MCF 10A (cell line): ENCODE results near the gene ASIC1. TPM values are rescaled to one million over a fixed set of nuclear protein-coding genes. Genes with fewer than 3 reads are reported as not detected.
A peak's percentile ranks its signal among the peaks of the same experiment; 100 is the strongest.

ENCODE experiments used
- Bru-seq: library from RNA; stranded (reverse); fragments of 400-500 nt; gene quantifications from one replicate; lab custom pipeline; 2021; lab: Mats Ljungman, UMichigan
- BruChase-seq, 2 experiments: library from RNA; stranded (reverse); fragments of 400-500 nt; gene quantifications; one replicate each; lab custom pipeline; 2021; lab: Mats Ljungman, UMichigan
- BruUV-seq: library from RNA; stranded (reverse); fragments of 400-500 nt; replicated peaks from 2 replicates; lab custom pipeline; 2021; lab: Mats Ljungman, UMichigan
- CTCF ChIA-PET: fragments of 300-600 bp; sonication (Branson Sonifier 250); formaldehyde crosslinking; extraction: SDS; loops from one replicate; lab custom pipeline; 2021; ENCODE audit warnings: antibody characterized with exemption, inconsistent platforms; lab: Yijun Ruan, JAX
- POLR2A ChIA-PET: fragments of 300-600, 350-650 bp; sonication (Branson Sonifier 250); formaldehyde crosslinking; extraction: SDS; loops from one replicate; lab custom pipeline; 2020; ENCODE audit warnings: antibody characterized with exemption, inconsistent platforms; lab: Yijun Ruan, JAX
- DNase-seq: peaks from one replicate; pipeline ENCODE4 v3.0.0-alpha.2; 2018; ENCODE audit not compliant: unreplicated experiment
- H3K27ac Mint-ChIP-seq: one replicate; pipeline ENCODE4 v1.8.0; 2022; ENCODE audit warnings: mild to moderate bottlenecking, low read depth, mixed read lengths; ENCODE audit not compliant: unreplicated experiment
- H3K27me3 Mint-ChIP-seq: one replicate; pipeline ENCODE4 v1.8.0; 2022; ENCODE audit warnings: mixed read lengths; ENCODE audit not compliant: insufficient read depth, unreplicated experiment
- H3K36me3 Mint-ChIP-seq: one replicate; pipeline ENCODE4 v1.8.0; 2022; ENCODE audit warnings: mild to moderate bottlenecking, moderate library complexity, mixed read lengths; ENCODE audit not compliant: insufficient read depth, unreplicated experiment
- H3K4me1 Mint-ChIP-seq: one replicate; pipeline ENCODE4 v1.8.0; 2022; ENCODE audit warnings: mixed read lengths; ENCODE audit not compliant: insufficient read depth, unreplicated experiment
- H3K4me3 Mint-ChIP-seq: one replicate; pipeline ENCODE4 v1.8.0; 2022; ENCODE audit warnings: mild to moderate bottlenecking, moderate library complexity, mixed read lengths; ENCODE audit not compliant: unreplicated experiment
- H3K9me3 Mint-ChIP-seq: one replicate; pipeline ENCODE4 v1.8.0; 2022; ENCODE audit warnings: mixed read lengths; ENCODE audit not compliant: unreplicated experiment
- intact Hi-C: fragments of 100-400 bp; cut with micrococcal nuclease; formaldehyde crosslinking; loops from 2 replicates; pipeline ENCODE4 v1.14.1; 2022
- long read RNA-seq: library from polyadenylated mRNA; stranded (forward); transcript quantifications from one replicate; pipeline ENCODE4 v2.0.0, GENCODE V29; 2022
- total RNA-seq: library from RNA; stranded (reverse); gene quantifications from 2 replicates; pipeline ENCODE4 v1.2.3, GENCODE V29; 2022
- TF ChIP-seq, protein P1 (sequence below): fragments of 200-600 bp; IDR thresholded peaks from one replicate; pipeline ENCODE4 v1.8.0; 2022; ENCODE audit warnings: antibody characterized with exemption, mild to moderate bottlenecking; ENCODE audit not compliant: unreplicated experiment

The ASIC1 gene
- total RNA-seq (1.3 and 1.7 TPM in 2 replicates), Bru-seq, nascent RNA (percentile 17 among the genes with signal in this experiment), BruChase-seq, experiment 1, labeled RNA remaining after a 6-hour chase (percentile 18 among the genes with signal in this experiment), BruChase-seq, experiment 2, labeled RNA remaining after a 2-hour chase (percentile 16 among the genes with signal in this experiment)
- long read RNA-seq, partial matches to known transcripts = 0 of 3 reads
- long read RNA-seq, other reads (novel, unspliced or antisense) = 1 of 3 reads

DNA sequence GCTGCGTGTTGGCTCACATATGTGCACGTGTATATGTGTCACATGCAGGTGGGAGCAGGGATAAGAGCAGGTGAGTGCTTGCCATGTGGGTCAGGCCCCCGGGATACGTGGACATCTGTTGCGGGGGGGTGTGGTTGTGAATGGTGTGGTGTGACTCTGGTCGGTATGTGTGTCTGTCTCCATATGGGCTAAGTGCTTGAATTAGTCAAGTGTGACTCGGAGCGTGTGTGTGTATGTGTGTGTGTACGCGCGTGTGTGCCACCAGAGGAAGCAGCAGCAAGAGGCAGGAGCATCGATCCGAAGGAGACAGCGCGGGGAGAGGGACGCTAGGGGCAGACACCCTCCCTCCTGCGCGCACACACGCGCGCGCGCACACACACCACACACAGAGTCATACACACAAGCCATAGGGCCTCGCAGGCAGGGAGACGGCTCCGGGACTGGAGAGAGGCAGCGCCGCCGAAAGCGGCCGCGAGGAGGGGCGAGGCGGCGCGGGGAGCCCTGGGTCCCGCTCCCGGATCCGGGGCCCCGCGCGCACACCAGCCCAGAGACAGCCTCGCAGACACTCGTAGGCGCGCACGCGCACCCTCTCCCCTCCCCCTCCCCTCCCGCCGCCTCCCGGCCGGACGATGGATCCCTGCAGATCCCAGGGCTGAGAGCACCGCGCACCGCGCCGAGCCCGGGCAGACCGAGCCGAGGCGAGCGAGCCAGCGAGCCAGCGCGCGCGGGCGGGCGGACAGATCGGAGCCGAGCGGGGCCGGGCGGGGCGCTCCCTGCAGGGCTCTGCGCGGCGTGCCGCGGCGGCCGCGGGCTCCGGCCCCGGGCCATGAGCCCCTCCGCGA lies at the start of gene ASIC1:
TSS of gene ASIC1 (plus strand) at position 597 of the 842 bp plus-strand sequence. CDS start 1,171 bp downstream, outside the sequence.
- no TSS peak for BruUV-seq

DNA sequence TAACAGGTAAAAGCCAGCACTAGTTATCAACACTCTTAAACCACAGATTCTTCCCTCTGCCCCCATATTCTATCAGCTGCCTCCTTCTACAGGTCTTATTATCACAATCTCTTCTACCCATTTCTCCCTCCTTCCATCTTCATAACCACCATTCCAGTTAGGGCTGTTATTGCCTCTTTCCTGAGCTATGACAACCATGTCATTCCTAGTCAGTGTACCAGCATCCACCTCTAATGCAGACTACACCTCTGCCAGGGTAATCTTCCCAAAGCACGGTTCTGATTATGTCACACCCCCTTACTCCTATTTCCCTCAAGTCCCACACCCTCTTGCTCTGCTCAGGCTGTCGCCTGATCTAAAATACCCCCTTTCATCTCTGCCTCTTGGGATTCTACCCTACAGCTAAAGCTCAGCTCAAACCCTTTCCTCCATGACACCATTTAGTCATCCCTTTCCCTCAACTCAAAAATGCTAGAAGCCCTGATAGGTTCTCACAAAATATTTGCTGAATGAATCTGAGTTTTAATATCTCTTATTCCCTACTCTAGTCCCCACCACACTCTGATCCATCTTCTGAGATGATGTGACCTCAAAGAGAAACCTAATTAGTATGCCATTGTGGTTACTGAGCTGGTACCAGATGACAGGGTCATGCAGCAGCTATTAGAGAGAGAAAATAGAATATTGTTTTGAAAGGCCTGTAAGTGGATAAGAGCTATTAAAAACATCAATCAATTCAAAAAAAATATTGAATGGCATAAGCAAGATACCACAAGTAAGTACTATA lies 43.8 kb upstream of the ASIC1 start:
- Mint-ChIP-seq H3K4me3 (no peak overlapping the region), H3K27me3 (no peaks in the 10 kb centered on the region), H3K27ac (peak overlapping the region; percentile 13), H3K9me3 (no peaks in the 10 kb centered on the region), H3K36me3 (peaks cover 42% of the 10 kb centered on the region), H3K4me1 (peaks cover 24% of the 10 kb centered on the region)
- POLR2A ChIA-PET = interaction anchor here (2.1 kb wide), 1 partner anchor 12 kb away, joined by 5 read pairs; the partner anchor contains the start of gene RACGAP1
- CTCF ChIA-PET = interaction anchor here (0.6 to 1.9 kb wide), 7 partner anchors 9 to 99 kb away, joined by 3 to 9 read pairs (median 3); partner anchors contain the start of gene COX14
- DNase-seq = no peak
- no TSS peak for BruUV-seq
- intact Hi-C loops = no loop called here
- TF ChIP-seq, protein P1, sequence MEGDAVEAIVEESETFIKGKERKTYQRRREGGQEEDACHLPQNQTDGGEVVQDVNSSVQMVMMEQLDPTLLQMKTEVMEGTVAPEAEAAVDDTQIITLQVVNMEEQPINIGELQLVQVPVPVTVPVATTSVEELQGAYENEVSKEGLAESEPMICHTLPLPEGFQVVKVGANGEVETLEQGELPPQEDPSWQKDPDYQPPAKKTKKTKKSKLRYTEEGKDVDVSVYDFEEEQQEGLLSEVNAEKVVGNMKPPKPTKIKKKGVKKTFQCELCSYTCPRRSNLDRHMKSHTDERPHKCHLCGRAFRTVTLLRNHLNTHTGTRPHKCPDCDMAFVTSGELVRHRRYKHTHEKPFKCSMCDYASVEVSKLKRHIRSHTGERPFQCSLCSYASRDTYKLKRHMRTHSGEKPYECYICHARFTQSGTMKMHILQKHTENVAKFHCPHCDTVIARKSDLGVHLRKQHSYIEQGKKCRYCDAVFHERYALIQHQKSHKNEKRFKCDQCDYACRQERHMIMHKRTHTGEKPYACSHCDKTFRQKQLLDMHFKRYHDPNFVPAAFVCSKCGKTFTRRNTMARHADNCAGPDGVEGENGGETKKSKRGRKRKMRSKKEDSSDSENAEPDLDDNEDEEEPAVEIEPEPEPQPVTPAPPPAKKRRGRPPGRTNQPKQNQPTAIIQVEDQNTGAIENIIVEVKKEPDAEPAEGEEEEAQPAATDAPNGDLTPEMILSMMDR = no peak

More for the DNA sequence above, at the start of gene ASIC1:
- POLR2A ChIA-PET = interaction anchor here (0.7 to 1.9 kb wide), 4 partner anchors 18 to 542 kb away, joined by 3 to 7 read pairs (median 4); no protein-coding TSS in a partner anchor
- peaks cover 18% of the 10 kb centered on the region for H3K4me1 Mint-ChIP-seq
- peak within 1 kb of the TSS; percentile 16 for H3K27ac Mint-ChIP-seq
- no peaks in the 10 kb centered on the region for H3K36me3 Mint-ChIP-seq
- H3K27me3 Mint-ChIP-seq = peaks cover 24% of the 10 kb centered on the region
- CTCF ChIA-PET = interaction anchor here (1.1 to 4.4 kb wide), 10 partner anchors 8 to 191 kb away, joined by 3 to 90 read pairs (median 22); no protein-coding TSS in a partner anchor
- TF ChIP-seq, protein P1 = no peak
- H3K4me3 Mint-ChIP-seq = peak within 1 kb of the TSS; percentile 90
- DNase-seq = peak; percentile 49
- intact Hi-C loops = loop anchor here (1.0 to 5.0 kb wide), 3 partner anchors 90 to 280 kb away; no protein-coding TSS in a partner anchor
- no peaks in the 10 kb centered on the region for H3K9me3 Mint-ChIP-seq

DNA sequence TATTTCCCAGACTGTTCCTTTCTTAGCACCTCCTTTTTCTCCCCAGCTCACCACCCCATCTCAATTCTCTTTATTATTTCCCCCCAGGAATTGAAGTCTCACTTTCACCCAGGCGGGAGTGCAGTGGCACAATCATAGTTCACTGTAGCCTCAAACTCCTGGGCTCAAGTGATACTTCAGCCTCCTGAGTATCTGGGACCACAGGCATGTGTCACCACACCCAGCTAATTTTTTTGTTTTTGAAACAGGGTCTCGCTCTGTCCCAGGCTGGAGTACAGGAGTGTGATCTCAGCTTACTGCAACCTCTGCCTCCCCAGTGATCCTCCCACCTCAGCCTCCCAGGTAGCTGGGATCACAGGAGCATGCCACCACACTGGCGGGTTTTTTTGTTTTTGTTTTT lies 43.1 kb upstream of the ASIC1 start:
- no peak overlapping the region for H3K4me3 Mint-ChIP-seq
- BruUV-seq = no TSS peak
- no peaks in the 10 kb centered on the region for H3K27me3 Mint-ChIP-seq
- TF ChIP-seq, protein P1 = no peak
- no peak for DNase-seq
- H3K9me3 Mint-ChIP-seq = no peaks in the 10 kb centered on the region
- peak overlapping the region; percentile 13 for H3K27ac Mint-ChIP-seq
- ChIA-PET POLR2A (interaction anchor here (2.1 kb wide), 1 partner anchor 11 kb away, joined by 5 read pairs; the partner anchor contains the start of gene RACGAP1), CTCF (interaction anchor here (0.7 to 1.9 kb wide), 4 partner anchors 16 to 1013 kb away, joined by 3 to 9 read pairs (median 6); no protein-coding TSS in a partner anchor)
- peaks cover 32% of the 10 kb centered on the region for H3K4me1 Mint-ChIP-seq
- H3K36me3 Mint-ChIP-seq = peaks cover 39% of the 10 kb centered on the region
- intact Hi-C loops = no loop called here
